GM21526 (cell line): ENCODE results near the gene RPN2.

Source experiments
- ATAC-seq: cut with Tn5 transposase; IDR thresholded peaks from one replicate; pipeline ENCODE4 v1.9.1; 2021; ENCODE audit warnings: moderate library complexity; ENCODE audit not compliant: unreplicated experiment, low FRiP score

Gene RPN2

DNA sequence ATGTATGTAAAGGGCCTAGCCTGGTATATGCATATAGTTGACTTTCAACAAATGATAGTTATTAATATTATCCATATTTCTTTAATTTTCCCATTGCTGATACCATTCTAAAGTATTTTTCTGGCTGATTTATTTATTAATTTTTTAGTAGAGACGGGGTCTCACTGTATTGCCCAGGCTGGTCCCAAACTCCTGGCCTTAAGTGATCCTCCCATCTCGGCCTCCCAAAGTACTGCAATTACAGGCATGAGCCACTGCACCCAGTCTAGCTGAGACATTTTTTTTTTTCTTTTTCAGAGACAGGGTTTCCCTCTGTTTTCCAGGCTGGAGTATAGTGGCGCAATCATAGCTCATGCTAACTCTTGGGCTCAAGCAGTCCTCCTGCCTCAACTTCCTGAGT lies 30.1 kb downstream of the RPN2 start:
- ATAC-seq: no peak

DNA sequence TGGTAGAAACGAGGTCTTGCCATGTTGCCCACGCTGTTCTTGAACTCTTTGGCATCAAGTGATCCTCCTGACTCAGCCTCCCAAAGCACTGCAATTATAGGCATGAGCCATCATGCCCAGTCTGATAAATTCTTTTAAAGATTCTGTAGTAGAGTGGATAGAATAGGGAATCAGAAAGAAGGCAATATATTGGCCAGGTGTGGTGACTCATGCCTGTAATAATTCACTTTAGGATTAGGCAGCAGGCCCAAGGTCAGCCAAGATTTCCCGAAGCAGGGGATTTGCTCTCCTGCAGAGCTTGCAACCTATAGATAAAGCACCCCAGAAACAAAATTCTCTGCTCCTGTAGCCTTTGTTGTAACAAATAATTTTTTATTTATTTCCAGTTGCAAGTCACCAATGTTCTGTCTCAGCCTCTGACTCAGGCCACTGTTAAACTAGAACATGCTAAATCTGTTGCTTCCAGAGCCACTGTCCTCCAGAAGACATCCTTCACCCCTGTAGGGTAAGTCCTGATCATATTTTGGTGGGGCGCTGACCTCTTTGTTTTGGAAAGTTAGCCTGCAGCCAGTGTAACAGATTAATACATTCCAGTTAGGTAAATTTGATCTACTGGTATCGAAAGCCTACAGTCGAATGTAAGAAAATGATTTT lies 30.7 kb downstream of the RPN2 start:
- ATAC-seq: no peak

DNA sequence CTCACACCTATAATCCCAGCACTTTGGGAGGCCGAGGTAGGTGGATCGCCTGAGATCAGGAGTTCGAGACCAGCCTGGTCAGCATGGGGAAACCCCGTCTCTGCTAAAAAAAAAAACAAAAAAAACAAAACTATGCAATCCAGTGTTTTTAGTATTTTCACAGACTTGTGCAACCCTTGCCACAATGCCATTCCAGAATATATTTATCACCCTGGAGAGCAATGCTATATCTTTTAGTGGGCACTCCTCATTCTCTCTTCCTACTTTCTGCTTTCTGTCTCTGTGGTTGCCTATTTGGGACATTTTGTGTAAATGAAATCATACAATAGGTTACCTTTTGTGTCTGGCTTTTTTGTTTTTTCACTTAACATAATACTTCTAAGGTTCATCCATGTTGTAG lies 39.3 kb downstream of the RPN2 start:
- ATAC-seq: no peak

DNA sequence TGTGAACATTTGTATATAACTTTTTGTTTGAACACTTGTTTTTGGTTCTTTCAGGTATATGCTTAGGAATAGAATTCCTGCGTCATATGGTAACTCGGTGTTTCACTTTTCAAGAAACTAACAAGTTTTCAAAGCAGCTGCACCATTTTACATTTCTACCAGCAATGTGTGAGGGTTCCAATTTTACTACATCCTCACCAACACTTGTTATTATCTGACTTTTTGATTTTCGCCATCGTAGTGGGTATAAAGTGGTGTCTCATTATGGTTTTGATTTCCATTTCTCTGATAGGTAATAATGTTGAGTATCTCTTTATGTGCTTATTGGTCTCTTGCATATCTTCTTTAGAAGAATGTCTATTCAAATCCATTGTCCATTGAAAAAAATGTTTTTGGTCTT lies 39.8 kb downstream of the RPN2 start:
- no peak for ATAC-seq

DNA sequence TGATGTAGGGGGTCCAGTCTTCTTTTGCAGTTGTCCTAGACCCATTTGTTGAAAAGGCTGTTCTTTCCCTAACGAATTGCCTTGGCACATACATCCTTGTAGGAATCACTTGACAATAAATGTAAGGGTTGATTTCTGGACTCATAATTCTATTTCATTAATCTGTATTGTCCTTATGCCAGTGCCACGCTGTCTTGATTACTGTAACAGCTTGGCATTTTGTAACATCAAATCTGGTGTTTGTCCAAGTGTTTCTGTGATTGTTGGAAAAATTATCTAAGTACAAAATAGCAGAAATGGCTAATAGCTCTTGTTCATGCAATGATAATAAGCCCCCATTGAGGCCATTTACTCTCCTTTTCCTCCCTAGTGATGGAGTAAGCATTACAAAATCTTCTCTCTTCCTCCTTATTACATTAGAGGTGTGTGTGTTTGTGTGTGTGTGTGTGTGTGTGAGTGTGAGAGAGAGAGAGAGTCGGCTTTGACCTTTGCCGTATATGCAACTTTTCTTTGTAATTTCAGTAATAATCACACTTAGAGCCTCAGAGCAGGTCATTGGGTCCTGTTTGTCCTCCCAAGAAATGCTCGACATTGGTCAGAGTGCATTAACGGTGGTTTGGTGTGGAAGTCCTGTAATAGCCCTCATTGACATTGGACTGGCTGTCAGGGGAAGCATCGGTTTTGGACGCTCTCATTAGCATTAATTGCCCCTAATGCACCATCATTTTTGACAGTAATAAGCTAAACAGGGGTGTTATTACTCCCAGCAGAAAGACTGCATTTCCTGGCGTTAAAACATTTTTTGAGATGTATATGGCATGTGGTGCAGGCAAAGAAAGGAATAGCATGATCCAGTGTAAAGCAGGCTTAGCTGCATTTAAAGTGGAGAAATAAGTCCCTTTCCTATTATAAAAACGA lies 40.9 kb downstream of the RPN2 start:
- ATAC-seq: no peak

DNA sequence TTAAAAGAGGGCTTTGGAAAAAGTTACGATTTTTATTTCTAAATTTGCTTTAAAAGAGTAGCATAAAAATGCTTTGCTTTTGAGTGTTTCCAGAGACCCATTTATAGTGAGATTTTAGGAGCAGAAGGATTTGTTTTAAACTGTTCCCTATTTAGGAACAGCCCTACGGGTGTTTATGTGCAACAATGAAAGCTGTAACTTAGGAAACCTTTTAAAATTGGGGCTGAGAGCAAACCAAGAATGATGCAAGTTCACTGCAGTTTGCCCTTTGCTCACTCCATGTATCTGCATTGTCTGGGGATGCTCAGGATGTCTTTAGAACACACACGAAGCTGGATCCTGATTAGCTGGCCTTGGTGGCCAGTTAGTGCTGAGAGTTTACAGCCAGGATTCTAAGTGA lies 41.6 kb downstream of the RPN2 start:
- no peak for ATAC-seq

DNA sequence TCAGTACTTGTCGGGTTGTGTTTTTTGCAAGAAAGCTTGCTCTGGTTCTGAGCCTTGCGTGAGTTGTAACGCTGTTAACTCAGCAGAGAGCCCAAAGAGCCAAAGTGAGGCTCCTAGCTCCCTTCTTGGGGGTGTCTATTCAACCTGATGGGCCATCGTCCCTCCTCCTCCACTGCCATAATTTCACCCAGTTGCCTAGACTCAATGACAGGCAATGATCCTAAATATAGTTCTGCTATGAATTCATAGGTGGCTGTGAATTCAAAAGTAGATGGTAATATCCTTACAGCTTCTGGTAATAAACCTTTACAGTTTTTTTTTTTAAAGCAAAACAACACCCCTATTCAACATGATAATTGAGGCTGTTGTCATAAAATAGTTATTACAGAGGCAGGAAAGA lies 43.0 kb downstream of the RPN2 start:
- no peak for ATAC-seq

DNA sequence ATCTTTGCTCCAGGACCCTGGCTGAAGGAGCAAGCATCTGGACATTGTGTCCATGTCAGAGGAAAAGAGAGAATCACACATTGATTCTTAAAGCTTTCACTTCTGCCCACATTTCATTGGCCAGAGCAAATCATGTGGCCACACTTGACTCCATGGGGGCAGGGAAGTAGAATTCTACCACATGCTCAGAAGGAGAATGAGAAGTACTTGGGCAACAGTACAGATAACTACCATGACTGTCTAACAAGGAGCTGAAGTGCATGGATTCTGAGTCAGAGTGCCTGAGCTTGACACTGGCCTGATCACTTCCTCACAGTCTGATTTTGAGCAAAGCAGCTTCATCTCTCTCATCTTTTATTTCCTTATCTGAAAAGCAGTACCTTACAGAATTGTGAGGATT lies 43.9 kb downstream of the RPN2 start:
- ATAC-seq: no peak

DNA sequence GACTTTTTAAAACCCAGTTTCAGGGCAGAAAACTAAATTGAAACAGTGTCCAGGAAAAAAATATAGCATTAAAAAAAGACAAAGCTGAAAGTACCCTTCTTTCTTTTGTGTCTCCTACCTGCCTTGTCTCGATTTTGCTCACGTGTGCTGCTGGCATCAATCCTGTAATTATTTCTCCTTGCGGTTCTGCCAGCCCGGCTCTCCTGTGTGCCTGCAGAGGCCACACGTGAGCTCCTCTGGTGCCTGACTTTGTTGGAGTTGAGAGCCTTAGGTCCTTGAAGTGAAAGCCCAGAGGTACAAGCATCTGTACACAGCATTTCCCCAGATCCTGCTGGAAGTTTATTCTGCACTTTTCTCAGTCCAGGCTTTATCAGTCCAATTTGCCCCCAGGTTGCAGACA lies 46.0 kb downstream of the RPN2 start:
- no peak for ATAC-seq

DNA sequence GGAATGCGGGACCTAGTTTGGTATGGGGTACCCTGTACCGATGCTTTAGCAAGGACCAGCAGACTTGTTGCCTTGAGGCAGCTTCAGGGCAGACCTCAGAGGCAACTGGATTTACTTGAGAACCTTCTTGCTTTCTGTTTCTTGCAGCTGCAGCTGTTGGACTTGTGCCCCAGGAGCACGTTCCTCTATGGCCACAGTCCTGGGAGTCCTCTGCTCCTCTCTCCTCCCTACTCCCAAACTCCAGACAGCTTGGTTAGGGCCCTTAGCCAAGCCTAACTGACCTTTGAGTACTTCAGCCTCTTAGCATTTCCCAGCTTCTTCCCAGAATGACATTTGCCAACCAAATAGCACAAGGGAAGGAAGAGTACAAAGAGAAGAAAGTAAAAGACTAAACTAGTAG lies 47.8 kb downstream of the RPN2 start:
- ATAC-seq: no peak

DNA sequence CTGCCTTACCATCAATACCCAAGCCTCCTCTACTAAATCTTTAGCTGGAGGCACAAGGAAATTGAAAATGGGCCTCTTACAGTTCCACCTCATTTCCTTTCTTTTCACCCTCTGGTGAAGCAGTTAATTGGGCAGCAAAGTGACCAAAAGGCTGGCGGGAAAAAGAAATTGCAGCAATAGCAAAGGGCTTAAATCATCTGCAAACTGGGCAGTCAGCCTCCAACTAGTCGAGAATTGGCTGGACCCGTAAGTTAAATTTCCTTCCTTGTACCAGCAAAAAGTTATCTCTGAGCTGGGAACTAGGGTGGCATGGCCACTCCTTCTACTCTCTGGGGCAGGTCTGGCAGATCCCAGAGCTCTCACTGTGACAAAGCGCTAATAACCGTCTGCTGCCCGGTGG lies 49.0 kb downstream of the RPN2 start:
- ATAC-seq: no peak

DNA sequence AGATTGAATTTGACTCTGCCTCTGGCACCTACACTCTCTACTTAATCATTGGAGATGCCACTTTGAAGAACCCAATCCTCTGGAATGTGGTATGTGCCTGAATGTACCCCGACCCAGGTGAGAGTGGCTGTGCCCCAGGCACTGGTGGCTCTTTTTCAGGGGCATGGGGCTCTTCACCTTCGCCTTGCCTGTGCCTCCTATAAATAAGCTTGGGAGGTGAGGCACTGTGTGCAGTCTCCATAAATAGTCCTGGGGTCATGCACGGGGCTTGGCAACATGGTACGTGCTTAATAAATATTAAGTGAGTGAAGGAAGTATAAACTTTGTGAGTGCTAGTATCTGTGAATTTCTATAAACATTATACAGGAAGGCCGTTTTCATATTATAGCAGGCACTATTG lies 49.5 kb downstream of the RPN2 start:
- ATAC-seq: no peak

DNA sequence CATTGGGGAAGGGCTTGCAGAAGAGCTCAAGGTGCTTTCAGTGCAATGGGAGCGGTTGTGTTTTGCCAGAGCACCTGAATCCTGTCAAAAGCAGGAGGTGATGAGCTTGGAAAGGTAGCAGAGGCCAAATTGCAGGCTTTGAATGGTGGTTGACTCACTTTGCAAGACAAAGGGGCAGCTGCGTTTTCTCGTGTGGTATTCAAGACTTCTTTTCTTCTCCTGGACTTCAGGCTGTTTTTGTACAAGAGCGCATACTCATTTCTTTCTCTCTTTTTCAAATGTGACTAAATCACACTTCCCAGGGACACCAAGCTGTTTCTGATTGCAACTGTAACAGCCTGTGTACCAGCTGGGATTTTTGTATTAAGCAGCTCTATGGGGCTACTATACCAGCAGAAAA lies 50.2 kb downstream of the RPN2 start:
- ATAC-seq: no peak

DNA sequence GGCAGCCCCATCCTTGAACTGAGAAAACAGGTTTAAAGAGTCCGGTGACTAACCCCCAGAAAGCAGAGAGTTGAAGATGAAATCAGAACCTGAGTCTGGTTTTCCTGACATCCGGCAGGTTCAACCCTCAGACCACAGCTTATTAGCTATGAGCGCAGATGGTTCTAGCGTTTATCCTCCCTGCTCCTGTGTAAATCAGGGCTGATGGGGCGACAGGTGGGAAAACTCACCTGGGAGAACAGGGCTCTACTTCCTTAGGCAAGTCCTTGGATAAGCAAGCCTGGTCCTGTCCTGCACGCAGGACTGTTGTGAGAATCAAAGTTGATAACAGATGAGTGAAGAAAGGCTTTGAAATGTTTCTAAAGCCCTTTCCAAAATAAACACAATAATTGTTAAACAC lies 51.1 kb downstream of the RPN2 start:
- ATAC-seq: no peak

DNA sequence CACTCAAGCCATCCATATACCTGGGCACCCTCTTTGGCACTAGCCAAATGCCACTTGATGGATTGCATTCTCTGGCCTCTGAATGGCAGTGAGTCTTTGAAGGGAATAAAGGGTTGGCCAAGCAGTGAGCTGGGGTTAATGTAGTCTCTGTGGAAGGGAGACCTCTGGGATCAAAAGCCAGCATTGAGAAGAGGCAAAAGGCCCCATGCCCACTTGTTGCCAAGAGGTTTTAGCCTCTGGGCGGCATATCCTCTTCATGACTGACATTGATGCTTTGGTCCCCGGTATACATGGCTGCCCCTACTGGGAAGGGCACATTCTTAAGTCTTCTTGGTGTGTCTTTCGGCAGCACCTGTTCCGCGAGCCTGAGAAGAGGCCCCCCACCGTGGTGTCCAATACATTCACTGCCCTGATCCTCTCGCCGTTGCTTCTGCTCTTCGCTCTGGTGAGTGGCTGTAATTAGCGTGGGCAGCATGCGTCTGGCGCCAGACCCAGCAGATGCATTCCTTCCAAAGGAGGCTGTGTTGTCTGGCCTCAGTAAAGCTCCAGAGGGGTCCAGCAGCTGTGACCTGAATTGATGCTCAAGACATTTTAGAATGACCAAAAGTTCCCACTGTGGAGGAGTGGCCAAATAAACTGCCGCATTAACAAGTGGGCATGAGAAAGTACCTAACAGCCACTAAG lies 53.0 kb downstream of the RPN2 start:
- no peak for ATAC-seq

DNA sequence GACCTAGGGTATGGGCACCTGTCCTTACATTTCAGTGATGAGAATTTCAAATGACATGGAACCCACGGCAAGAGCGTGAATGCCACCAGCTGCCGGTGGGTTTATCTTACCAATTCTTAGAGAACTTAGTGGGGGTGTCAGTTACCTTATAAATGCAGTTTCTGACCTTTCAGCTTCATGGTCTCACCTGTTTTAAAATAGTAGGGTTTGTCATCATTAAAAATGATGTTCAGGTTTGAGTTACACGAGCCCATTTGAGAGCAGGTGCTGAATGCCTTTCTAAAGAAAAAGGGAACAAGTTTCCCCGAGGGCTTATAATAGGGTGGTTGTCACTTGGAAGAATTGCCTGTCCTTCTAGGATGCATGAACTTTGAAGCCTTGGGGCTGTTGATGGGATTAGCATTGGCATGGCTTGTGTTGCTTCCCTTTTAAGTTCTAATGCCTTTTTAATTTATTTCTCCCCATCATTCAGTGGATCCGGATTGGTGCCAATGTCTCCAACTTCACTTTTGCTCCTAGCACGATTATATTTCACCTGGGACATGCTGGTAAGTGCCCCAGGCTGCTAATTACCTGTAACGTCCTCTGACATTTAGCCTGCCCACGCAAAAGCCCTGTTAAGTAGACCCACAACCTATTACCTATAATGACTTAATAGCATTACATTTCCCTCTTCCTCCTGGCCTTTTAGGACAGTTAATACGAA lies 54.6 kb downstream of the RPN2 start:
- ATAC-seq: no peak

DNA sequence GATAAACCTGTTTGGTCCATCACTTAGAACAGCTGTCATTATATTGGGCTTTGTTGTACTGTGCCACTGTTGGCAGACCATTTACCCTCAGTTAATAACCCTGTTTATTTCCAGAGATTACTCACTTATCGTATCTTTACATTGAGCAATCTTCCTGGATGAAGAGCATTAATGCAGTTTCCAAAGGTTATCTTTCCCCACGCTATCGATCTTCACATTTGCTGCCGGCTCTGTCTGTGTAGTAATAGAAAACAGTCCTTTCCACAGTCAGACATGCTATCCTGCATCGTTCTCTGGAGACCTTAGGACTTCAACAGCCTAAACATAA lies 55.1 kb downstream of the RPN2 start:
- ATAC-seq: no peak

DNA sequence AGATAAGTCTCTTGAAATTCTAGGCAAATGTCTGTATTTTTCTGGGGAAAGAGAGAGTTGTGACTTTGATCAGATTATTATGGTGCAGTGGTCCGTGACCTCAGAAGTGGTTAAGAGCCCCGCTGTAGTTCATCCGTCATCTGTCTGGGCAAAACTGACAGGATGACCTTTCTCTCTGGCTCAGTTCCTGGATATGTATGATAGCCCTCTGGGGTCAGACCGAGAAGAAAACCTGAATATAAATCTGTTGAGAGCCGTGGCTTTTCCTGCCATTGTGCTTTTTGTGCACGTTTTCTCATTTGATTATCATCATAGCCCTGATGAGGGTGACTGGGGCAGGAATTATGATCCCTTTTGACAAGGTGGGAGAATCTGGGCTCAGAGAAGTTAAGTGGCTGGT lies 55.9 kb downstream of the RPN2 start:
- no peak for ATAC-seq

DNA sequence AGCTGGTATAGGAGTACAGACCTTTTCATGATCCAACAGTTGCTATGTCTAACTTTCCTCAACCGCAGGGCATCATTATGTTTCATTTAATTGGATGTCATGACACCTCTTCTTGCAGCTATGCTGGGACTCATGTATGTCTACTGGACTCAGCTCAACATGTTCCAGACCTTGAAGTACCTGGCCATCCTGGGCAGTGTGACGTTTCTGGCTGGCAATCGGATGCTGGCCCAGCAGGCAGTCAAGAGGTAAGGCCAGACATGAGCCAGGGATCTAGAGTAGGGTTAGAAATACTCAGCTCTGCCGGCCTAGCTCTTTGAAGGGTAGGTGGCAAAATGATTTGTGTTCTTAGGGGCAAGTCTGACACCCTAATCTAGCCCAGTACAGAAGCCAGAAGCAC lies 57.3 kb downstream of the RPN2 start:
- ATAC-seq: no peak

DNA sequence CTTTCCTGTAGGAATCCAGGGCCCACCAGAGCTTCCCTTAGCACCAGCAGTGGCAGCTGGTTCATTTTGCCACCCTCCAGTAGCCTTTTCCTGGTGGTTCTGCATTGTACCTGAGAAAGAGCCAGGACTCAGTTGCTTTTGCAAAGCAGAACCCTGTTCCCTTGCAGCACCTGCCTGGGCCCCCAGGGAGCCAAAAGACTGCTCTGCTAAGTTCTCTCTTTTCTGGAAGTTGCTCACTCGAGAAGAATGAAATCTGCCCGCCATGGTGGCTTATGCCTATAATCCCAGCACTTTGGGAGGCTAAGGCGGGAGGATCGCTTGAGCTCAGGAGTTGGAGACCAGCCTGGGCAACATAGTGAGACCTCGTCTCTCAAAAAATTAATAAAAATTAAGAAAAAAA lies 58.5 kb downstream of the RPN2 start:
- no peak for ATAC-seq

DNA sequence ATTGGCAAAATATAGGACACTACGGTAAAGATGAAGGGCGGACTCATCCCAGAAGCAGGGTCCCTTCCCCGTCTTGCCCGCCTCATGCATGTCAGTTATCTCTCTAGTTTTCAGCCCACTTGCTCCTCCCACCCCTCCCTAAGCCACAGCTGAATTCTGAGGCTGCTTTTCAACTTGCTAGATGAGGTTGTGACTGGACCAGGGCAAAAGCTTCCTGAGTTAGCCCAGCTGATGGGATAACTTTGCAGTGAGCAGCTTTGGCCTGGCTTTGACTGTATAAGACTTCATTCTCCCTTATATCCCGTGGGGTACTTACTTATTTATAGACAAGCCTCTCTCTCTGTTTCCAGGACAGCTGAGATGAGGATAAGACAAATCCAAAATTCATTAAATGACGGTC lies 59.3 kb downstream of the RPN2 start:
- no peak for ATAC-seq
